GM19328 (cell line): ENCODE measurements around the gene ARHGAP18.

ENCODE experiments used
- ATAC-seq: cut with Tn5 transposase; IDR thresholded peaks from one replicate; pipeline ENCODE4 v1.9.1; 2021; ENCODE audit warnings: mild to moderate bottlenecking, moderate library complexity; ENCODE audit not compliant: unreplicated experiment

The ARHGAP18 gene

GRCh38 chr6:129546702-129547101 lies 163.3 kb downstream of the ARHGAP18 start:
- no peak for ATAC-seq

- ATAC-seq = no peak
These were observed 164.9 kb downstream of the ARHGAP18 start for GRCh38 chr6:129544892-129545612.

GRCh38 chr6:129543981-129544380 lies 166.0 kb downstream of the ARHGAP18 start:
- no peak for ATAC-seq

- ATAC-seq = no peak
These were observed 167.3 kb downstream of the ARHGAP18 start for GRCh38 chr6:129542705-129543104.

- ATAC-seq = no peak
These were observed 170.9 kb downstream of the ARHGAP18 start for GRCh38 chr6:129539032-129539431.

- no peak for ATAC-seq
These were observed 173.7 kb downstream of the ARHGAP18 start for GRCh38 chr6:129536271-129536670.

GRCh38 chr6:129534926-129535325 lies 175.1 kb downstream of the ARHGAP18 start:
- ATAC-seq = no peak
